Stimulated activated CD8-positive, alpha-beta memory T cell treated with anti-CD3 and anti-CD28 coated beads, Interleukin-12 subunit alpha, Interleukin-12 subunit beta, amount 100 ng/mL, for 1 hour (primary cell): ENCODE results near the gene PLAU.
"Not testable (repeated sequence)": the region's sequence is repeated elsewhere in the genome, so short reads cannot be mapped to it uniquely, and the experiment has no call there.

Experiments
- DNase-seq: peaks from one replicate; pipeline ENCODE4 v3.0.0-alpha.2; 2020; ENCODE audit warnings: low read depth

Gene PLAU

DNA sequence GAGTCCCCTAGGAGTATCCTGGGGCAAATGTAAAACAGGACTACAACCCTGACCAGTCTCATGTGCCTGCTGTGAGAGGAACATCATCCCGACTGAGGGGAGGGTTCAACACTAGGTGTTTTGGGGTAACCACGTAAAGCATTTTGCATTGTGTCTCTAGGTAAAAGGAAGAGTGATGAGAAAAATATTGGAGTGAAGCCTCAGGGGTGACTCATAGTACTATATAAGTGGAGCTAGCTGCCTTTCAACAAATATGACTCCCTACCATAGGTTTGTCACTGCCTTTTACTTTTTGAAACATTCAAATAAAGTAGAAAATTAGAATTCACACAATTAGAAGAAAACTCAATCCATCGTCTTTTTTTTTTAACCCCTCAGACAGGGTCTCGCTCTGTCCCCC, 34.0 kb upstream of the PLAU start:
- DNase-seq = no peak

DNA sequence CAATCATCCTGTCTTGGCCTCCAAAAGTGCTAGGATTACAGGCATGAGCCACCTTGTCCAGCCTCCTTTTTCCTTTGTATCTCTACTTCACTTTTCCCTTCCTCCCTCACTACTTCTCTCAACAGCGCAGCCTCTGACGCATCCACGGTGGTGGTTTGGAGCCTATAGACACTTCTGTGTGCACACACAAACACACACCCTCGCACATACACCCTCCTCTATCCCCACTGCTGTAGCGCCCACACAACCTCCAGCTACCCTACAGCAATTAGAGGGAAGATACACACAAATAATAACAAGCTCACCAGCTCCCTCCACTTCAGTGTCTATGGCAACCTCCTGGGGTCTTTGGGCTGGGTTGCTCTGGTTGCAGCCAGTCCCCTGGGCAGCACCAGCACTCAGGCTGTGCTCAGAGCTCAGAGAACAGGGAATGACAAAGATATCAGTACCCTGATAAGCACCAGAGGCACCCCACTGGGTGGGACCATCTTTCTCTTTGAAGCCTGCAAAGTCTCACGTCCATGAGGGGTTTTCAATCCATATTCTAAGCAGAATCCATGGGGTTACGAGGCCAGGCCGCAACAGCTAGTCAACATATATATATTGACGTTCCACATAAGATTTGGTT, 33.3 kb upstream of the PLAU start:
- DNase-seq = no peak

DNA sequence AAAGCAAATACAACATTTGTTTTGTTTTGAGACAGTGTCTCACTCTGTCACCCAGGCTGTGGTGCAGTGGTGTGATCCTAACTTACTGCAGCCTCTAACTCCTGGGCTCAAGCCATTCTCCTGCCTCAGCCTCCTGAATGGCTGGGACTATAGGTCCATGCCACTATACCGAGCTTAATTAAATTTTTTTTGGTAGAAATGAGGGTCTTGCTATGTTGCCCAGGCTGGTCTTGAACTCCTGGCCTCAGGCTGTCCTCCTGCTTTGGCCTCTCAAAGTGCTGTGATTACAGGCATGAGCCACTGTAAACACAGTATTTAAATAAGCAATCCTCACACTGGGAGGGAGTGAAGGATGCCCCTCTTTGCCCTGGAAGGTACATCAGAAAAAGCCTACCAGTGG, 32.6 kb upstream of the PLAU start:
- no peak for DNase-seq

DNA sequence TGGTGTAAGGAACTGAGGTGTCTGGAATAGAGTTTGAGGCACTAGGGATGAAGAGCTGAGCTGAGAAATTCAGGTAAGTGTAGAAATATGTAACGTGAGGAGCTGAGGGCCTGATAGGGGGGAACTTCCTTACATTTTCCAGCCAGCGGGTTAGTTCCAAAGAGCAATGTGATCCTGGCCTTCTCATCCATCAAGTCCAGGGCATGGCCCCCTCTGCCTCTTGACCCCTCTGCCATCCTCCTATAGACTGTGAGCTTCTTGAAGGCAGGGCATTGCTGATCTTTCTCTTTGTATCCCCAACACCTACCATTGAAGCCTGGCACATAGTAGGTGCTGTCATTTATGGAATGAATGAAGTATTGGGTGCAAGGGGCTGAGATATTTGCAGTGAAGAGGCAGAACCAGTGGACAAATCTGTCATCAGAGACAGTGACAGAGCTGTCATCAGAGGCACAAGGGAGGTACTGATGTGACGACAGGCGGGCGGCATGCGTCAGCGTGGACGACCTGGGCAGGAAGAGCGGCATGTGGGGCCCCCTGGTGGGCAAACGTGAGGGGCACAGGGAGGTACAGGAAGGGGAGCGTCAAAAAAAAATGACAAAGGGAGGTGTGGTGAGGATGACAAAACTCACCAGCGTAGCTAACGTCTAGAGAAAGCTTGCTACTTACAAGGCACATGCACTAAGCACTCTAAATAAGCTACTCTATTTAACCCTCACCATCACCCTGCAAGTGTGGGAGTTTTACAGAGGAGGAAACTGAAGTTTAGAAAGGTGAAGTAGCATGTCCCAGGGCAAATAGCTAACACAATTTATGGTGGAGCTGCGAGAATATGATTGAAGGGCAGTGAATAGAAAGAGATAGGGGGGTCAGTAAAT, 31.4 kb upstream of the PLAU start:
- peak; percentile 88 for DNase-seq

DNA sequence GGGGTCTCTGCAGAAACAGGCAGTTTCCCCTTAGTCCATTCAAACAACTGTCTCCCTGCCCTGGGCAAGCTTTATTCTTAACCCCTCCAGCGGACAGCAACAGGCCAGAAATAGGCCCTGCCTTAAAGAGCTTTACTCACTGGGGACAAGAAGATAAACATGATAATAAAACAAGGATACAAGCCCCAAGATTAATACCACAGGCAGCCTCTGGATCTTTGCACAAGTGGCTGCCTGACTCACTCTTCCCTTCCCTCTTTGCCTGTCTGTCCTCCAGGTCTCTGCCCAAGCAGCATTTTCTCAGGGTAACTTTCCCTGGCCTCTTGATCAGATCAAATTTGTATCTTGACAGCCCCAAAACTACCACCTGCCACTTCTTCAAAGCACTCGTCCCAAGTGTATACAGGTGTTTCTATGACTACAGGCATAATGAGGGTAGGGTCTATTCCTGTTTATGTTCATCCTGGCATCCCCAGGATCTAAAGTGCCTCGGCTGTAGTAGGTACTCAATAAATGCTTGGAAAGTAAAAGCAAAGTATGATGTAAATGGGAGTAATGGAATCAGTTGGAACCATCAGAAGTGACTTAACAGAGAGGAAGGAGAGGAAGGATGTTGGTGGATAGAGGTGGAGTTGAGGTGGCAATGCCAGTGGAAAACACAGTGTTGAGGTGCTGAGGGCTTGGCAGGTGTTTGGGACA, 29.6 kb upstream of the PLAU start:
- DNase-seq = no peak

- no peak for DNase-seq
These were observed 26.9 kb upstream of the PLAU start for GRCh38 chr10:73884017-73884416.

GRCh38 chr10:73886085-73886529, 24.8 kb upstream of the PLAU start:
- peak; percentile 52 for DNase-seq

GRCh38 chr10:73886661-73887293, 24.2 kb upstream of the PLAU start:
- DNase-seq = no peak

DNA sequence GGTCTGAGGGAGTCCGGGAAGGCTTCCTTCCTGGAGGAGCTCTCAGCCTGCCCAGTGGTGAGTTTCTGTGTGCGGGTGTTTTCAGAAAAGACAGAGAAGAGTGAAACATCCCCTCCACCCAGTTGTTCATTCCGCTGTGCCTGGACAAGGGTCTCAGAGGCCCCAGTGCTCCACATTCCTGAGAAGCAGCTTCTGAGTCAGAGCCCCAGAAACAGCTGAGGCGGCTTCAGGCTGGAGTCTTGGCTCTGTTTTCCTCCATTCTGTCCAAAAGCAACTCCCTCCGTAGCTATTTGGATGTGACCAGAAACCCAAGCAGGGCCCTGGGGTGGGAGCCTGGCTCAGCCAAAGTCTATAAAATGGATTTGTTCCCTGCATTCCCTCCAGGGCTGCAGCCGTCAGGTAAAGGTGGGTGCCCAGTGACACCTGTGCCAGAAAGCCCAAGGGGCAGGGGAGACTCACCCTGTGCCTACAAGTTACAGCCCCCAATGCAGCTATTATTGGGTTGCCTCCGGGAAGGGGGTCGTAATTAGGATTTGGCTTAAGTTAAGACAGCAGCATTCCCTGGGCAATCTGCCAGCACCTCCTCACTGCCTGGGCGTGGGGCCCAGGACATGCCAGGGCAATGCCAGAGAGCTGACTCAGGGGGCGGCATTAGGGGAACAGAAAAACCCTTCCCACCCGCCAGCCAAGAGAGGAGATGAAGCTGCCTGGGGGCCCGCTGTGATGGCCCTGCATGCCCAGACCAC, 23.5 kb upstream of the PLAU start:
- no peak for DNase-seq

- DNase-seq = no peak
These were observed 22.4 kb upstream of the PLAU start for GRCh38 chr10:73888514-73888913.

DNA sequence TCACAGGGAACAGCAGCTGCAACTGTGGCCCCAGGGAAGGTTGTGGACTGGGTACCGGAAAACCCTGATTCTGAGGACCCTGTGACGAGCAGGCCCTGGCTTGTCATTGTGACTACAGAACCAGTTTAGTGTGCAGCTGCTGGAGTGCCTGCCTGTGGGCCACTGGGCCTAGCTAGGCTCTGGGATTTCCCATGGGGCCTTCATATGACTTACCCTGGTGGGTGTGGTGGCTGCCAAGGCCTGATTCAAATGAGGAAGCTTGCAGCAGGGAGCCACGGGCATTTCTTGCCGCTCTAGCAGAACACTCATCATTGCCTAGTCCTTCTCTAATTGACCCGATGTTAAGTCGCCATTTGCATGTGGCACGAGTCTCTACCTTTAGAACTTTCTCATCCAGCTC, 21.9 kb upstream of the PLAU start:
- no peak for DNase-seq

DNA sequence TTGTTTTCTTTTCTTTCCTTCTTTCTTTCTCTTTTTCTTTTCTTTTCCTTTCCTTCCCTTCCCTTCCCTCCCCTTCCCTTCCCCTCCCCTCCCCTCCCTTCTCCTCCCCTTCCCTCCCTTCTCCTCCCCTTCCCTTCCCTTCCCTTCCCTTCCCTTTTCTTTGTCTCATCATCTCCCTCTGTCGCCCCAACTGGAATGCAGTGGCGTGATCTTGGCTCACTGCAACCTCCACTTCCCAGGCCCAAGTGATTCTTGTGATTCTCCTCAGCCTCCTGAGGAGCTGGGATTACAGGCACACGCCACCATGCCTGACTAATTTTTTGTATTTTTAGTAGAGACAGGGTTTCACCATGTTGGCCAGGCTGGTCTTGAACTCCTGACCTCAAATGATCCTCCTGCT, 21.5 kb upstream of the PLAU start:
- DNase-seq = not testable (repeated sequence)

DNA sequence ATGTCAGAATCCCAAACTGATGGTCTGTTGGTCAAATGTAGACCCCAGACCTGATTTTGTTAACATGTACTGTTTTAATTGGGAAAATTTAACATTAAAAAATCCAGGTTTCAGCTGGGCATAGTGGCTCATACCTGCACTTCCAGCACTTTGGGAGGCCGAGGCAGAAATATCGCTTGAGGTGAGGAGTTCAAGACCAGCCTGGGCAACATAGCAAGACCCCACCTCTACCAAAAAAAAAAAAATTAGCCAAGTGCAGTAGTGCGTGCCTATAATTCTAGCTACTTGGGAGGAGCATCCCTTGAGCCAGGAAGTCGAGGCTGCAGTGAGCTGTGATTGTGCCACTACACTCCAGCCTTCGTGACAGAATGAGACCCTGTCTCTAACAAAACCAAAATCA, 20.7 kb upstream of the PLAU start:
- no peak for DNase-seq

DNA sequence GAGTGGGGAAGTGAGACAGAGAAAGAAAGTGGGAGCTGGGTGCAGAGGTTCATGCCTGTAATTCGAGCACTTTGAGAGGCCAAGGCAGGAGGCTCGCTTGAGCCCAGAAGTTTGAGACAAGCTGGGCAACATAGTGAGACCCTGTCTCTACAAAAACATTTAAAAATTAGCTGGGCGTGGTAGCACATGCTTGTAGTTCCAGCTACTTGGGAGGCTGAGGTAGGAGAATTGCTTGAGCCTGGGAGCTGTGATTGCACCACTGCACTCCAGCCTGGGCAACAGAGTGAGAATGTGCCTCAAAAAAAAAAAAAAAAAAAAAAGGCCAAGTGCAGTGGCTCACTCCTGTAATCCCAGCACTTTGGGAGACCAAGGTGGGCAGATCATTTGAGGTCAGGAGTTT, 20.1 kb upstream of the PLAU start:
- not testable (repeated sequence) for DNase-seq

- no peak for DNase-seq
These were observed 19.4 kb upstream of the PLAU start for GRCh38 chr10:73891540-73891939.

GRCh38 chr10:73892310-73893030, 18.5 kb upstream of the PLAU start:
- DNase-seq = no peak

- DNase-seq = no peak
These were observed 17.5 kb upstream of the PLAU start for GRCh38 chr10:73893426-73893825.

DNA sequence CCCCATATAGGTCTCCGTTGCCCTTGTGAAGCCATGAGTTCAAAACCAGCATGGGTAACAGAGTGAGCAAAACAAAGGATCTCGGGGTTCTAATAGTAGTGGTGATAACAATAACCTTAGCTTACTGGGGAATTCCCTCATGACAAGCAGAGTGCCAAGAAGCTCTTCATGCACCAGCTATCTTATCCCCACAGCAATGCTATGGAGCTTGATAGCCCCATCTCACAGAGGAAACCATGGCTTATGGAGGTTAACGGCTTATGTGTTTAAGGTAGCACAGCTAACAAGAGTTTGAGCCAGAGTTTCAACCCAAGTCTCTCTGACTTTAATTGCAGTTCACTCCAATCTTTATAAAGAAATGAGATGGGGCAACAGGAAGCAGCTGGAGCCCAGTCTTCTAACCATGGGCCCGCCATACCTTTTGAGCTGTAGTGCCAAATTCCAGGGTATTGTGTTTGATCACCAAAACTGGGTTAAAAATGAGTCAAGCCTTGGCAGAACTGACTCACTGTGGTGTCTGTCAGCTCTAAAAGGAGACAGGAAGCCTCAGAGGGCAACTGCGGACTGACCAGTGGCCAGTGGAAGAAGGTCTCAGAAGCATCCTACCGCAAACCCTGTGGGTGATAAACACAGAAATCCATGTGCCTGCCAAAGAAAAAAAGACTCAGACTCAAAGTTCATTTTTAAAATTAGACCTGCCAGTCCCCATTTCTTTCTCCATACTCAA, 16.5 kb upstream of the PLAU start:
- no peak for DNase-seq

DNA sequence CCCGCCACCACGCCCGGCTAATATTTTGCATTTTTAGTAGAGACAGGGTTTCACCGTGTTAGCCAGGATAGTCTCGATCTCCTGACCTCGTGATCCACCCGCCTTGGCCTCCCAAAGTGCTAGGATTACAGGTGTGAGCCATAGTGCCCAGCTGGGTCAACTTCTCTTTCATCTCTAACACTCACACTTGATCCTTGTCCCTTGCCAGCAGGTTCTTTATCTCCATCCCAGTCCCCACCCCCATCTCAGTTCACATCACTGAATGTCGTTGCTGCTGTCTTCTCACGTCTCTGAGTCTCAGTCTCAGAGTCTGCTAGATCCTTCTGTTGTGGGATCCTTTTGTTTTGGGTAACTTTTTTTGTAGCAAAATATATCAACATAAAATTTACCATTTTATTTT, 15.6 kb upstream of the PLAU start:
- not testable (repeated sequence) for DNase-seq

DNA sequence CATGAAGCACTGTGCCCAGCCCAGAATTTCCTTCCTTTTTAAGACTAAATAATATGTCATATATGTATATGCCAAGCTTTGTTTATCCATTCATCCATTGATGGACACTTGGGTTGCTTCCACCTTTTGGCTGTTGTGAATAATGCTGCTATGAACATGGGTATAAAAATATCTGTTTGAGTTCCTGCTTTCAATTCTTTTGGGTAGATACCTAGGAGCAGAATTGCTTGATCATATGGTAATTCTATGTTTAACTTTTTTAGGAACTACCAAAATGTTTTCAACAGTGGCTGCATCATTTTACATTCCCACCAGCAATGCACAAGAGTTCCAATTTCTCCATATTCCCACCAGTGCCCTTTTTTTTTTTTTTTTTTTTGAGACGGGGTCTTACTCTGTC, 13.2 kb upstream of the PLAU start:
- DNase-seq = no peak
